ENCODE data around the gene HBZ.
"Not testable (repeated sequence)": the region's sequence is repeated elsewhere in the genome, so short reads cannot be mapped to it uniquely, and the experiment has no call there.

Gene HBZ

GRCh38 chr16:164134-164823, 11.8 kb downstream of the HBZ start:
- not testable (repeated sequence) for DNase-seq (ENCODE audit: low read depth in 2 of 3, low spot score in 1 of 3)

GRCh38 chr16:164827-165538, 12.5 kb downstream of the HBZ start:
- no peak for DNase-seq (ENCODE audit: low read depth in 2 of 3, low spot score in 1 of 3)

DNA sequence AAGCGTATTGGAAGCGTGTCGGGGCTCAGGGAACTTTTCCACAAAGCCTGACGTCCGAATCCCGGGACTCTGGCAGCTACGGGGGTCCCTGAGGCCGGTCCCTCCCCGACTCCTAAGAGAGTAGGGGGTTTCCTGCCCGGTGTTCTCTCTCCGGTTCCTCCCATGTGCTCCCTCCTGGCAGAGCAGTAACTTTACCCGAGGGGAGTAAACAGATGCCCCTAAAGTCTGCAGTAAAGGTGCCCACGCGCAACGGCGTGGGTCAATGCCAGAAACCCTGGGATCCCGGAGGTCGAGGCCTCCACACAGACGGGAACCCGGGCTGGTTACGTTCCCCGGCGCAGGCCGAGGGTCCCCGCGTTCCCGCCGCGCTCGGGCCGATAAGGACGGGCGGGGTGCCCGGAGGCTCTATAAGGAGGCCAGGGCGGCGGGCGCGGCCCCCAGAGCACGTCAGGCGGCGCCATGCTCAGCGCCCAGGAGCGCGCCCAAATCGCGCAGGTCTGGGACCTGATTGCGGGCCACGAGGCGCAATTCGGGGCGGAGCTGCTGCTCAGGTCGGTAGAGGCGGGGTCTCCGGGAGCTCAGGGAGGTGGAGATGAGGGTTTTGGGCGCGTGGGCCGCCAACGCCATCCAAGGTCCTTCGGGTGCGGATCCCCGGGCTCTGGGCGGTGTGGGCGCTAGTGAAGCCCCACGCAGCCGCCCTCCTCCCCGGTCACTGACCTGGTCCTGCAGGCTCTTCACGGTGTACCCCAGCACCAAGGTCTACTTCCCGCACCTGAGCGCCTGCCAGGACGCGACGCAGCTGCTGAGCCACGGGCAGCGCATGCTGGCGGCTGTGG, 13.3 kb downstream of the HBZ start, which contains the start of gene HBM:
Gene HBM, plus strand, starts transcription at position 440 of the 836 bp plus-strand sequence. Its CDS starts 20 bp downstream, at position 460.
- DNase-seq (ENCODE audit: low read depth in 2 of 3, low spot score in 1 of 3) = no peak

DNA sequence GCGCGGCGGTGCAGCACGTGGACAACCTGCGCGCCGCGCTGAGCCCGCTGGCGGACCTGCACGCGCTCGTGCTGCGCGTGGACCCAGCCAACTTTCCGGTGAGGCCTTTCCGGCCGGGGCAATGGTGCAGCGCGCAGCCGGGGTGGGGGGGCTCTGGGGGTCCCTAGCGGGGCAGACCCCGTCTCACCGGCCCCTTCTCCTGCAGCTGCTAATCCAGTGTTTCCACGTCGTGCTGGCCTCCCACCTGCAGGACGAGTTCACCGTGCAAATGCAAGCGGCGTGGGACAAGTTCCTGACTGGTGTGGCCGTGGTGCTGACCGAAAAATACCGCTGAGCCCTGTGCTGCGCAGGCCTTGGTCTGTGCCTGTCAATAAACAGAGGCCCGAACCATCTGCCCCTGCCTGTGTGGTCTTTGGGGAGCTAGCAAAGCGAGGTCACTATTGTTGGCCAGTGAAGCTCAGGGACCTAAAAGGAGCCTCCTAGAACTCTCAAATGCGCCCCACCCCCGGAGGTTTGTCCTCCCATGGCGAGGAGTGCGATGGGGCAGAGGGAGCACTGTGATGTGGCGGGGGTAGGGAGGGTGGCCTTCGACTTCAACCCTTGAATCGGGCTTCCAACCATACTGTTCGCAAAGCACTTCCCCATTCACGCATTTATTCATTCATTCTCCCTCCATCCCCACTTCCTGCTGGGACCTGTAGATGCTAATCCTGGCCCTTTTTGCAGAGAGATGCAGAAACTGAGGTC, 14.1 kb downstream of the HBZ start:
- DNase-seq (ENCODE audit: low read depth in 2 of 3, low spot score in 1 of 3) = no peak

- no peak for DNase-seq (ENCODE audit: low read depth in 2 of 3, low spot score in 1 of 3)
Measured at GRCh38 chr16:167122-167690, 14.8 kb downstream of the HBZ start.

DNA sequence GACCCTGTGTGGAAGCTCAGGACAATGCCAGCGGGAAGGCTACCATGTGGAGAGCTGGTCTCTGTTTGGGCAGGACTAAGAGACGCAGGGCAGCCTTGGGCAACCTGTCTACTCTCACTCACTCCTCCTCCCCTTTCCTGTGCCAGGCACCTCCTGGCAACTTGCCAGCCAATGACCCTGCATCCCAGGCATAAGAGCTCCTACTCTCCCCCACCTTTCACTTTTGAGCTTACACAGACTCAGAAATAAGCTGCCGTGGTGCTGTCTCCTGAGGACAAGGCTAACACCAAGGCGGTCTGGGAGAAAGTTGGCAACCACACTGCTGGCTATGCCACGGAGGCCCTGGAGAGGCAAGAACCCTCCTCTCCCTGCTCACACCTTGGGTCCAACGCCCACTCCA, 16.0 kb downstream of the HBZ start:
- no peak for DNase-seq (ENCODE audit: low read depth in 2 of 3, low spot score in 1 of 3)

DNA sequence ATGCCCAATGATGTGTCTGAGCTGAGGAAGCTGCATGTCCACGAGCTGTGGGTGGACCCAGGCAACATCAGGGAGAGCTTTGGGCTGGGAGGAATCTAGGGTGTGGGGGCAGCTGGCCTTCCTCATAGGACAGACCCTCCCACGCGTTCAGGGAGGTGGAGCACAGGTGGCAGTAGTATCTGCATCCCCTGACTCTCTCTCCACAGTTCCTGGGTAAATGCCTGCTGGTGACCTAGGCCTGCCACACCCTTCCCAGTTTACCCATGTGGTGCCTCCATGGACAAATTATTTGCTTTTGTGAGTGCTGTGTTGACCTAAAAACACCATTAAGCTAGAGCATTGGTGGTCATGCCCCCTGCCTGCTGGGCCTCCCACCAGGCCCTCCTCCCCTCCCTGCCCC, 16.6 kb downstream of the HBZ start:
- no peak for DNase-seq (ENCODE audit: low read depth in 2 of 3, low spot score in 1 of 3)

DNA sequence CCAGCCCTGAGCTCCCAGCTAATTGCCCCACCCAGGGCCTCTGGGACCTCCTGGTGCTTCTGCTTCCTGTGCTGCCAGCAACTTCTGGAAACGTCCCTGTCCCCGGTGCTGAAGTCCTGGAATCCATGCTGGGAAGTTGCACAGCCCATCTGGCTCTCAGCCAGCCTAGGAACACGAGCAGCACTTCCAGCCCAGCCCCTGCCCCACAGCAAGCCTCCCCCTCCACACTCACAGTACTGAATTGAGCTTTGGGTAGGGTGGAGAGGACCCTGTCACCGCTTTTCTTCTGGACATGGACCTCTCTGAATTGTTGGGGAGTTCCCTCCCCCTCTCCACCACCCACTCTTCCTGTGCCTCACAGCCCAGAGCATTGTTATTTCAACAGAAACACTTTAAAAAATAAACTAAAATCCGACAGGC, 17.7 kb downstream of the HBZ start:
- not testable (repeated sequence) for DNase-seq (ENCODE audit: low read depth in 2 of 3, low spot score in 1 of 3)

GRCh38 chr16:170788-171187, 18.3 kb downstream of the HBZ start:
- DNase-seq (ENCODE audit: low read depth in 2 of 3, low spot score in 1 of 3) = no peak

DNA sequence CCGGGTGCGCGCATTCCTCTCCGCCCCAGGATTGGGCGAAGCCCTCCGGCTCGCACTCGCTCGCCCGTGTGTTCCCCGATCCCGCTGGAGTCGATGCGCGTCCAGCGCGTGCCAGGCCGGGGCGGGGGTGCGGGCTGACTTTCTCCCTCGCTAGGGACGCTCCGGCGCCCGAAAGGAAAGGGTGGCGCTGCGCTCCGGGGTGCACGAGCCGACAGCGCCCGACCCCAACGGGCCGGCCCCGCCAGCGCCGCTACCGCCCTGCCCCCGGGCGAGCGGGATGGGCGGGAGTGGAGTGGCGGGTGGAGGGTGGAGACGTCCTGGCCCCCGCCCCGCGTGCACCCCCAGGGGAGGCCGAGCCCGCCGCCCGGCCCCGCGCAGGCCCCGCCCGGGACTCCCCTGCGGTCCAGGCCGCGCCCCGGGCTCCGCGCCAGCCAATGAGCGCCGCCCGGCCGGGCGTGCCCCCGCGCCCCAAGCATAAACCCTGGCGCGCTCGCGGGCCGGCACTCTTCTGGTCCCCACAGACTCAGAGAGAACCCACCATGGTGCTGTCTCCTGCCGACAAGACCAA, 20.0 kb downstream of the HBZ start, which contains the start of gene HBA2:
Gene HBA2, plus strand, starts transcription at position 503 of the 568 bp plus-strand sequence. Its CDS starts 37 bp downstream, at position 540.
- DNase-seq (ENCODE audit: low read depth in 2 of 3, low spot score in 1 of 3) = not testable (repeated sequence)

DNA sequence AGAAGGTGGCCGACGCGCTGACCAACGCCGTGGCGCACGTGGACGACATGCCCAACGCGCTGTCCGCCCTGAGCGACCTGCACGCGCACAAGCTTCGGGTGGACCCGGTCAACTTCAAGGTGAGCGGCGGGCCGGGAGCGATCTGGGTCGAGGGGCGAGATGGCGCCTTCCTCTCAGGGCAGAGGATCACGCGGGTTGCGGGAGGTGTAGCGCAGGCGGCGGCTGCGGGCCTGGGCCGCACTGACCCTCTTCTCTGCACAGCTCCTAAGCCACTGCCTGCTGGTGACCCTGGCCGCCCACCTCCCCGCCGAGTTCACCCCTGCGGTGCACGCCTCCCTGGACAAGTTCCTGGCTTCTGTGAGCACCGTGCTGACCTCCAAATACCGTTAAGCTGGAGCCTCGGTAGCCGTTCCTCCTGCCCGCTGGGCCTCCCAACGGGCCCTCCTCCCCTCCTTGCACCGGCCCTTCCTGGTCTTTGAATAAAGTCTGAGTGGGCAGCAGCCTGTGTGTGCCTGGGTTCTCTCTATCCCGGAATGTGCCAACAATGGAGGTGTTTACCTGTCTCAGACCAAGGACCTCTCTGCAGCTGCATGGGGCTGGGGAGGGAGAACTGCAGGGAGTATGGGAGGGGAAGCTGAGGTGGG, 20.9 kb downstream of the HBZ start:
- not testable (repeated sequence) for DNase-seq (ENCODE audit: low read depth in 2 of 3, low spot score in 1 of 3)

GRCh38 chr16:173928-174769, 21.7 kb downstream of the HBZ start:
- not testable (repeated sequence) for DNase-seq (ENCODE audit: low read depth in 2 of 3, low spot score in 1 of 3)

DNA sequence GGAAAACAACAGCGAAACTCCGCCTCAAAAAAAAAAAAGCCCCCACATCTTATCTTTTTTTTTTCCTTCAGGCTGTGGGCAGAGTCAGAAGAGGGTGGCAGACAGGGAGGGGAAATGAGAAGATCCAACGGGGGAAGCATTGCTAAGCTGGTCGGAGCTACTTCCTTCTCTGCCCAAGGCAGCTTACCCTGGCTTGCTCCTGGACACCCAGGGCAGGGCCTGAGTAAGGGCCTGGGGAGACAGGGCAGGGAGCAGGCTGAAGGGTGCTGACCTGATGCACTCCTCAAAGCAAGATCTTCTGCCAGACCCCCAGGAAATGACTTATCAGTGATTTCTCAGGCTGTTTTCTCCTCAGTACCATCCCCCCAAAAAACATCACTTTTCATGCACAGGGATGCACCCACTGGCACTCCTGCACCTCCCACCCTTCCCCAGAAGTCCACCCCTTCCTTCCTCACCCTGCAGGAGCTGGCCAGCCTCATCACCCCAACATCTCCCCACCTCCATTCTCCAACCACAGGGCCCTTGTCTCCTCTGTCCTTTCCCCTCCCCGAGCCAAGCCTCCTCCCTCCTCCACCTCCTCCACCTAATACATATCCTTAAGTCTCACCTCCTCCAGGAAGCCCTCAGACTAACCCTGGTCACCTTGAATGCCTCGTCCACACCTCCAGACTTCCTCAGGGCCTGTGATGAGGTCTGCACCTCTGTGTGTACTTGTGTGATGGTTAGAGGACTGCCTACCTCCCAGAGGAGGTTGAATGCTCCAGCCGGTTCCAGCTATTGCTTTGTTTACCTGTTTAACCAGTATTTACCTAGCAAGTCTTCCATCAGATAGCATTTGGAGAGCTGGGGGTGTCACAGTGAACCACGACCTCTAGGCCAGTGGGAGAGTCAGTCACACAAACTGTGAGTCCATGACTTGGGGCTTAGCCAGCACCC, 22.8 kb downstream of the HBZ start:
- no peak for DNase-seq (ENCODE audit: low read depth in 2 of 3, low spot score in 1 of 3)

GRCh38 chr16:176006-176405, 23.6 kb downstream of the HBZ start:
- DNase-seq (ENCODE audit: low read depth in 2 of 3, low spot score in 1 of 3) = not testable (repeated sequence)

GRCh38 chr16:176477-177382, 24.3 kb downstream of the HBZ start, which contains the start of gene HBA1:
TSS of gene HBA1 (plus strand) at chr16:176680. CDS start at chr16:176717, 37 bp downstream.
- not testable (repeated sequence) for DNase-seq (ENCODE audit: low read depth in 2 of 3, low spot score in 1 of 3)

DNA sequence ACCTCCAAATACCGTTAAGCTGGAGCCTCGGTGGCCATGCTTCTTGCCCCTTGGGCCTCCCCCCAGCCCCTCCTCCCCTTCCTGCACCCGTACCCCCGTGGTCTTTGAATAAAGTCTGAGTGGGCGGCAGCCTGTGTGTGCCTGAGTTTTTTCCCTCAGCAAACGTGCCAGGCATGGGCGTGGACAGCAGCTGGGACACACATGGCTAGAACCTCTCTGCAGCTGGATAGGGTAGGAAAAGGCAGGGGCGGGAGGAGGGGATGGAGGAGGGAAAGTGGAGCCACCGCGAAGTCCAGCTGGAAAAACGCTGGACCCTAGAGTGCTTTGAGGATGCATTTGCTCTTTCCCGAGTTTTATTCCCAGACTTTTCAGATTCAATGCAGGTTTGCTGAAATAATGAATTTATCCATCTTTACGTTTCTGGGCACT, 25.0 kb downstream of the HBZ start:
- no peak for DNase-seq (ENCODE audit: low read depth in 2 of 3, low spot score in 1 of 3)
